ENCODE results near the gene C5AR1.
"Not testable (repeated sequence)": the region's sequence is repeated elsewhere in the genome, so short reads cannot be mapped to it uniquely, and the experiment has no call there.

Gene C5AR1

DNA sequence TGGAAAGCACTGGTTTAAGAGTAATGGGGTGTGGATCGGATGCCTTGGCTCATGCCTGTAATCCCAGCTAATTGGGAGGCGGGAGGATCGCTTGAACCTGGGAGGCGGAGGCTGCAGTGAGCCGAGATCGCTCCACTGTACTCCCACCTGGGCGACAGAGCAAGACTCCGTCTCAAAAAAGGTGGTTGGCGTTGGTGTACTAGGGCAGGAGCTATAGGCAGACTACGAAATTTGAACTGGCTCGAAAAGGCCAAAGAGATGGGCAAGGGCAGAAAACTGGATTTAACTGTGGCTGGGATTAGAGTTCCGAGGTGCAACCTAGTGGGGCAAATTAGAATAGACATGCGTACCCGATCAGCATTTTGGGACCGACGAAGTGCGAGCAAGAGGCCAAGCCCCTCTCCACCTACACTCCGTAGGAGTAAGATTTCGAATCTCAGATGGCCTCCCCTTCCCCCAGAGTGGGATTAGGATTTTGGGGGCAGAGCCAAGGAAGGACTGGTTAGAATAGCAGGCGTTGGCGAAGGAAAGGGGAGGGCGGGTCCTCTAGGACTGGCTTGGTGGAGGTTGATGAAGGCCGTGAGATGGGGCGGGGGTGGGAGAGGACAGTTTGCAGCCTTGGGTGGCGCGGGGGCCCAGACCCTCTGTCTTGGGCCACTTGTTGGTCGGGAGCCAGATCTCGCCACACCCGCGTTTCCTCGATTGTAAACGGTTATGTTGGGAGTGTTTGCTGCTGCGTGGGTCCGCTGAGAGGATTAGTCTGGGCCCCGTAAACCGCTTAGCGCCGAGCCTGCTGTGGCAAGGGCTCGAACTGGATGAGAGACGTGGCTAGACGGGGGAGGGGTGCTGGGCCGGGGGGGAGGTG is 37.0 kb upstream of the C5AR1 start:
- FAIRE-seq (peak; percentile 35), DNase-seq (ENCODE audit: insufficient read length, low spot score) (peak; percentile 39)
- no peak for TF ChIP-seq PAX5 (IDR thresholded peaks at IDR 0.05; ENCODE audit: insufficient read depth, low read length, severe bottlenecking)
- no peak for TF ChIP-seq TAF1 (IDR thresholded peaks at IDR 0.05; ENCODE audit: low read depth, low read length)
- no peak for TF ChIP-seq POU2F2 (IDR thresholded peaks at IDR 0.05; ENCODE audit: low read depth, low read length)
- TF ChIP-seq POLR2AphosphoS5 (IDR thresholded peaks at IDR 0.05; ENCODE audit: low read depth, low read length), result no peak

DNA sequence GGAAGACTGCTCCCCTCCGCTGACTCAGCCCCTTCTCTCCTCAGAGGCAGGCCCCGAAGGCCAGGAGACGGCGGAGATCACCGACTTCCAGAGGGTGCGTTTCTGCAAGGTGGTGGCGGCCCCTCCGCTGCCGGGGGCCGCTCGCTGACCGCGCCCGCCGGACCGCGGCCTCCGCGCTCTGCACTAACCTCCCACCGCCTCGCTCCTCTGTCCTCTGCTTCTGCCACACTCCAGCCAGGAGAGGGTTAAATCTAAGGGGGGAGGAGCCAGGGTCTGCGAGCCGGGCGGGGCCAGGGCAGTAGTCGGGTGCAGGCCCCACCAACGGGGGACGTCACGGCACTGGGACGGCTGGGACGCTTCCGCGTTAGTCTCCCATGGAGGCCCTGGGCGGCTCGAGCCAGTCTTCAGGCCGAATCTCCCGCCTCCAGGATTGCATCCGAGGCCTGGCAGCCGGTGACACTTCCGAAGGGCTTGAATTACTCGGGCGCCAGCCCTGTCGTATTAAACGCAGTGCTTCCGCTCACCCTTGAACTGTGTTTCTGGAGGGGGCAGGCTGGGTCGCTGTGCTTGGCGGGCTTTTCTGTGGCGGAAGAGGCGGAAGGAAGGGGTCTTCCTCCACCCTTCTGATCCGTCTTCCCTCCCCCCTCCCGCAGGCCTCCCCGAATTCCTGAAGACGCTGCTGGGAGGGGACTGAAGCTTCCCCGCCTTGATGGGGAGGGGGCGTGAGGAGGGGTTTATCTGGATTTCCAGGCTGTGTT is 36.2 kb upstream of the C5AR1 start:
- TF ChIP-seq POLR2AphosphoS5 (IDR thresholded peaks at IDR 0.05; ENCODE audit: low read depth, low read length), result peak; percentile 62; the same call in 1 of the 2 replicates
- TF ChIP-seq TAF1 (IDR thresholded peaks at IDR 0.05; ENCODE audit: low read depth, low read length), result 0 out of 2 replicates have a peak, but pooled peaks have one; percentile 55
- no peak for TF ChIP-seq PAX5 (IDR thresholded peaks at IDR 0.05; ENCODE audit: insufficient read depth, low read length, severe bottlenecking)
- TF ChIP-seq POLR2A (IDR thresholded peaks at IDR 0.05; ENCODE audit: low read depth, low read length), result peak; percentile 81; the same call in 1 of the 2 replicates
- no peak for TF ChIP-seq POU2F2 (IDR thresholded peaks at IDR 0.05; ENCODE audit: low read depth, low read length)
- peak; percentile 98 for DNase-seq (ENCODE audit: insufficient read length, low spot score)
- peak; percentile 99 for FAIRE-seq

DNA sequence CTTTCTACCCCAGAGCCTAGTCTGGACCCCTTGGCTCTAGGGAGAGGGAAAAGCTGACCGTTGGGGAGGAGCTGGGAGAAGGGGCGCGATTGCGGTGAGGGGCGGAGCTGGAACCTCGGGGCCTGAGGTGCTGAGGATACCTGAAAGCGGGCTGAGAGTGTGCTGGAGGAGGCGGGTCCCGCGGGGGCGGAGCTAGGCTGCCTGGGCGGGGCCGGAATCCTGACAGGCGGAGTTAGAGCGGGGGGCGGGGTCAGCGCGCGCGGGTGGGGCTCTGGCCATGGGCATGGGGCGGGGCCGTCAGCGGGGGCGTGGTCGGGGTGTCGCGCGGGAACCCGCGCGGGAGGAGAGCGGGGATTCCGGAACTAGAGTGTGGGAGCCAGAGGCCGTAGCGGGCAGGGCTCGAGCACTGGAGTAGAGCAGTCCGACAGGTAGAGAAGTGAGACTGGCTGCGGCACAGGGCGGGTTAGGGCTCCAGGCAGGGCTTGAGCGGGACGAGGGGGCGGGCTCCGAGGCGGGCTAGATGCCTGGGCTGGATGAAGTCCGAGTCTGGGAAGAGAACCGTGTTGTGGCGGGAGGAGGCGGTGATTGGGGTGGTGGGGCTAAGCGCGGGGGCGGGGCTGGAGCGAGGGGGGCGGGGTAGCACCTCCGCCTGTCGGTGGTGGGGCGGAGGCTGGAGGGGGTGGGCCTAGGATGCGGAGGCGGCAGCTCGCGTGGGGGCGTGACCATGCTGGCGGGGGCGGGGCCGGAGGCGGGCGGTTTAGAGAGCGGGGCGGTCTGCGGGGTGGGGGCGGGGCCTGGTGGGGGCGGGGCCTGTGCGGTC is 35.4 kb upstream of the C5AR1 start, which contains the start of gene INAFM1:
INAFM1 (plus strand) TSS at position 815 of the 820 bp plus-strand sequence. CDS start 35 bp downstream, outside the sequence.
- FAIRE-seq, result peak; percentile 97
- DNase-seq (ENCODE audit: insufficient read length, low spot score), result peak; percentile 95
- TF ChIP-seq POLR2A (IDR thresholded peaks at IDR 0.05; ENCODE audit: low read depth, low read length), result no peak
- 0 out of 2 replicates have a peak, but pooled peaks have one; percentile 17 for TF ChIP-seq POU2F2 (IDR thresholded peaks at IDR 0.05; ENCODE audit: low read depth, low read length)
- TF ChIP-seq PAX5 (IDR thresholded peaks at IDR 0.05; ENCODE audit: insufficient read depth, low read length, severe bottlenecking), result no peak
- peak; percentile 69 for TF ChIP-seq POLR2AphosphoS5 (IDR thresholded peaks at IDR 0.05; ENCODE audit: low read depth, low read length)
- peak; percentile 30; the same call in 1 of the 2 replicates for TF ChIP-seq TAF1 (IDR thresholded peaks at IDR 0.05; ENCODE audit: low read depth, low read length)
- TF ChIP-seq SPI1 (IDR thresholded peaks at IDR 0.05; ENCODE audit: low read depth, low read length), result peak; percentile 55; the same call in 1 of the 2 replicates

DNA sequence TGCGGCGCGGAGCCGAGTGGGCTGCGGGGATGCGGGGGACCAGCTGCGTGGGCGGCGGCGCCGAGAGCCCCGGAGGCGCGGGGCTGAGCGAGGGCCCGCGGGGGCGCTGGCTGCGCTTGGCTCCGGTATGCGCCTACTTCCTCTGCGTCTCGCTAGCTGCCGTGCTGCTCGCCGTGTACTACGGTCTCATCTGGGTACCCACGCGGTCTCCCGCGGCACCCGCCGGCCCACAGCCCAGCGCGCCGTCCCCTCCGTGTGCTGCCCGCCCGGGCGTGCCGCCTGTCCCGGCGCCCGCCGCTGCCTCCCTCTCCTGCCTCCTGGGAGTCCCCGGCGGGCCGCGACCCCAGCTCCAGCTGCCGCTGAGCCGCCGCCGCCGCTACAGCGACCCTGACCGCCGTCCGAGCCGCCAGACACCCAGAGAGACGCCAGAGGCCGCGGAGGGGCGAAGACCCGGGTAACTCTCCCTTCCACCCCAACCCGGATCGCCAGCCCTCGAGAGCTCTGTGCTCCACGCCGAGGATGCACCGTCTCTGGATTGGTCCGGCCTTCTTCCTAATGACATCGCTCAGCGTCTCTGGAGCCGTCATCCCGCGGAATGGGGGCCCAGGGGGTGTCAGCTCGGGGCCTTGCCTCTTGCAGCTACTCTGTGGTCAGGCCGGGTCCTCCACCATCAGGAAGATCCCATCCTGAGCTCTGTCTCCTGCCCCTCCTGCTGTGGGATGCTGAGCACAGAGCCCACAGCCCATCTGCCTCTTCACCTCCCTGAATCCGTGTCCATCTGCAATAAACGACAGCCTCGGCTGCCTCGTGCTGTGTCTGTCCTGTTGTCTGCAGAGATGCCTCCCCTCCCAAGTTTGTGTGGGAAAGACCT is 34.5 kb upstream of the C5AR1 start:
- FAIRE-seq (peak; percentile 38), DNase-seq (ENCODE audit: insufficient read length, low spot score) (no peak)

DNA sequence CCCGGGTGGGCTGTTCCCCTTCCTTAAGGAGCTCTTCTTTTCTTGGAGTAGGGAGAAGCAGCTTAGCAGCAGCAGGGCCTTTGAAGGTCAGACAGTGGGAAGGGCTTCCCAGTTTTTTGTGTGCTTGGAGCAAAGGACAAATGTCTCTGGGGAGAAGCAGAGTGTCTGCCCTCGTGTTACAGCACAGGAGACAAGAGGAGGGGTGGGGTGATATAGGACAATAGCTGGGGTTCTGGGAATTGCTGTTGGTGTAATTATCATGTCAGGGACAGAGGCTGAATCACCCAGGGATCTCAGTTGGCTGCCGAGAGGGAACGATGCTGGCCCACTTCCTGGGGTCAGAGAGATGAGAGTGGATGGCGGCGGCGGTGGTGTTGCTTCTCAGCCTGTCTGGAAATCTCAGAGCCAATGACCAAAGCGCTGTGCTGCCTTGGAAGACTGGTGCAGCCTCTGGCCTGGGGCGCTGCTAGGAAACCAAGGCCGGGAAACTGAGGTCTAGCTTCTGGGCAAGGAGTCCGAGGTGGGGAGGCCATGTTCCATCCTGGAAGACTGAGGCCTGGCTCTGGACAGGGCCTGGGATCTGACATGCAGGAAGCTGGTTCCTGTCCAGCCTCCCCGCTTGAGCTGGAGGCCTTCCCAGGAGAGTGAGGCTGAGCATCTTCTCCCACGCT is 33.7 kb upstream of the C5AR1 start:
- no peak for TF ChIP-seq POU2F2 (IDR thresholded peaks at IDR 0.05; ENCODE audit: low read depth, low read length)
- no peak for FAIRE-seq
- no peak for DNase-seq (ENCODE audit: insufficient read length, low spot score)

More for the DNA sequence above, 34.5 kb upstream of the C5AR1 start:
- TF ChIP-seq SPI1 (IDR thresholded peaks at IDR 0.05; ENCODE audit: low read depth, low read length) (0 out of 2 replicates have a peak, but pooled peaks have one; percentile 18), TAF1 (IDR thresholded peaks at IDR 0.05; ENCODE audit: low read depth, low read length) (no peak)

DNA sequence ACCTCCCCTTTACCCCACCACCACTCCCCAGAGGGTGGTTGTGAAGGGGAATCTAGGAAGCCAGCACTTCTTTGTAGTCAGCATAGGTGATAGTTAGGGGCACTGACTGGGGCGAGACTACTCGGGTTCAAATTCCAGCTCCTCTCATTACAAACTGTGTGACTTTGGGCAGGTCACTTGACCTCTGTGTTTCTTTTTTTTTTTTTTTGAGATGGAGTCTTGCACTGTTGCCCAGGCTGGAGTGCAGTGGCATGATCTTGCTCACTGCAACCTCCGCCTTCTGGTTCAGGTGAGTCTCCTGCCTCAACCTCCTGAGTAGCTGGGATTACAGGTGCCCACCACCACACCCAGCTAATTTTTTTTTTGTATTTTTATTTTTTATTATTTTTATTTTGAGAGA is 33.1 kb upstream of the C5AR1 start:
- DNase-seq (ENCODE audit: insufficient read length, low spot score); FAIRE-seq: not testable (repeated sequence)

DNA sequence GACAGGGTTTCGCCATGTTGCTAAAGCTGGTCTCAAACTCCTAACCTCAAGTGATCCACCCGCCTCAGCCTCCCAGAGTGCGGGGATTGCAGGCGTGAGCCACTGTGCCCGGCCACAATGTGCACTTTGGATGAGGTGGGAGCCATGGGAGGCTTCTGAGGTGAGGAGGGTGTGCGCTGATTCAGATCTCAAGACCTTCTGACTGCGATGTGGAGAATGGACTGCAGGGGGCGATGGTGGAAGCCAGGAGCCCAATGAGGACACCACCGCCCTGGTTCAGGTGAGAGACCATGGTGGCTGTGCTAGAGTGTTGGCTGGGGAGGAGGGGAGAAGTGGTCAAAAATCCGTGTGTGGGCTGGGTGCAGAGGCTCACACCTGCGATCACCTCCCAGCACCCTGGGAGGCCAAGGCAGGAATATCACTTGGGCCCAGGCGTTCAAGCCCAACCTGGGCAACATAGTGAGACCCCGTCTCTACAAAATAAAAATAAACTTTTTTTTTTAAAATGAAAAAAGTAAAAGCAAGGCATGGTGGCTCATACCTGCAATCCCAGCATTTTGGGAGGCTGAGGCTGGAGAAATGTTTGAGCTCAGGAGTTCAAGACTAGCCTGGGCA is 29.4 kb upstream of the C5AR1 start:
- DNase-seq (ENCODE audit: insufficient read length, low spot score) (no peak), FAIRE-seq (no peak)
- TF ChIP-seq SPI1 (IDR thresholded peaks at IDR 0.05; ENCODE audit: low read depth, low read length), result no peak
- no peak for TF ChIP-seq POLR2AphosphoS5 (IDR thresholded peaks at IDR 0.05; ENCODE audit: low read depth, low read length)
- no peak for TF ChIP-seq PAX5 (IDR thresholded peaks at IDR 0.05; ENCODE audit: insufficient read depth, low read length, severe bottlenecking)
- no peak for TF ChIP-seq POU2F2 (IDR thresholded peaks at IDR 0.05; ENCODE audit: low read depth, low read length)
- TF ChIP-seq TAF1 (IDR thresholded peaks at IDR 0.05; ENCODE audit: low read depth, low read length), result no peak
- no peak for TF ChIP-seq POLR2A (IDR thresholded peaks at IDR 0.05; ENCODE audit: low read depth, low read length)

DNA sequence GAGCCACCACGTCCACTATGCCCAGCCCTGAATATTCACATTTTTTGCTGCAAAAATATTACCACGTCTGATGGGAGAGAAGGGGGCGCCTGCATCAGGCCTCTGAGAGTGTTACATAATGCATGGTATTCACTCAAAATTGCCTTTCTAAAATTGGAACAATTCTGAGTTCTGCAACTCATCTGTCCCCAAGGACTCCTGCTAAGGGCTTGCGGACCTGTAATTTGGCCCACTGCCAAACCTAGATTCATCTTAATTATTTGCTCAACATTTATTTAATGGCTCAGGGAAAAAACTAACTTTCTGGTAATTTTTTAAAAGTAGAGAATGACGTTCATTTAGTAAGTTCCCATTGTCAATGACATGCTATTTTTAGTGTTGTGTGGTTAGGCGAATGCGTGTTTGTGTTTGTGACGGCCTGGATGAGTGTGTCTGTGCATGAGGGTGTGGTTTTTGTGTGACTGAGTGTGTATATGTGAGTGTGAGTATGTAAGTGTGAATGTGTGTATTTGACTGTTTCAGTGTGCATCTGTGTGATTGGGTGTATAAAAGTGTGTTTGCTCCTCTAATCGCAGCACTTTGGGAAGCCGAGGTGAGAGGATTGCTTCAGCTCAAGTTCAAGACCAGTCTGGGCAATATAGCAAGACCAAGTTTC is 26.1 kb upstream of the C5AR1 start:
- TF ChIP-seq SPI1 (IDR thresholded peaks at IDR 0.05; ENCODE audit: low read depth, low read length) (no peak), POLR2AphosphoS5 (IDR thresholded peaks at IDR 0.05; ENCODE audit: low read depth, low read length) (no peak), POU2F2 (IDR thresholded peaks at IDR 0.05; ENCODE audit: low read depth, low read length) (no peak), PAX5 (IDR thresholded peaks at IDR 0.05; ENCODE audit: insufficient read depth, low read length, severe bottlenecking) (no peak), POLR2A (IDR thresholded peaks at IDR 0.05; ENCODE audit: low read depth, low read length) (no peak), TAF1 (IDR thresholded peaks at IDR 0.05; ENCODE audit: low read depth, low read length) (no peak)
- no peak for DNase-seq (ENCODE audit: insufficient read length, low spot score)
- no peak for FAIRE-seq
